Fibroblast of lung (primary cell): ENCODE results near the gene SCN8A. TPM values are rescaled to one million over a fixed set of nuclear protein-coding genes. Genes with fewer than 3 reads are reported as not detected.

Experiments used
- DNase-seq, 2 donors: peaks; one replicate each; pipeline versions ENCODE4 v3.0.0 to v3.0.0-alpha.2; 2010; ENCODE audit warnings: low read depth in 2 of 2
- H2AFZ ChIP-seq: 2 replicates; pipeline ENCODE4 v1.5.1; 2012; ENCODE audit warnings: low read length, control low read depth, inconsistent platforms
- H3K27ac ChIP-seq: 2 replicates; pipeline ENCODE4 v1.5.1; 2011; ENCODE audit warnings: low read length, control low read depth; ENCODE audit not compliant: insufficient read depth
- H3K27me3 ChIP-seq: 2 replicates; pipeline ENCODE4 v1.5.1; 2011; ENCODE audit warnings: mild to moderate bottlenecking, low read length; ENCODE audit not compliant: control insufficient read depth, insufficient read depth
- H3K36me3 ChIP-seq: 2 replicates; pipeline ENCODE4 v1.5.1; 2011; ENCODE audit warnings: low read length; ENCODE audit not compliant: control insufficient read depth, insufficient read depth
- H3K4me1 ChIP-seq: 2 replicates; pipeline ENCODE4 v1.5.1; 2011; ENCODE audit warnings: low read length; ENCODE audit not compliant: control insufficient read depth, insufficient read depth; ENCODE audit errors: extremely low read depth
- H3K4me2 ChIP-seq: 2 replicates; pipeline ENCODE4 v1.5.1; 2011; ENCODE audit warnings: low read length, control low read depth; ENCODE audit not compliant: insufficient read depth; ENCODE audit errors: extremely low read depth
- H3K4me3 ChIP-seq, 4 experiments: fragments of 200-600 bp in 1 of 4; sonication (generic) in 1 of 4; replicated peaks in 1 of 4; 2 replicates each; pipeline ENCODE4 v1.5.1; 2011 to 2016; ENCODE audit warnings: low read length in 4 of 4, low read depth in 3 of 4, mild to moderate bottlenecking in 3 of 4, control low read depth in 2 of 4, inconsistent platforms in 1 of 4, mixed read lengths in 1 of 4; ENCODE audit not compliant: insufficient read depth in 1 of 4; ENCODE audit errors: control extremely low read depth in 1 of 4
- H3K79me2 ChIP-seq: 2 replicates; pipeline ENCODE4 v1.5.1; 2012; ENCODE audit warnings: mild to moderate bottlenecking, low read length, inconsistent platforms; ENCODE audit not compliant: control insufficient read depth, insufficient read depth
- H3K9ac ChIP-seq: 2 replicates; pipeline ENCODE4 v1.5.1; 2011; ENCODE audit warnings: mild to moderate bottlenecking, low read length, control low read depth; ENCODE audit not compliant: insufficient read depth
- H3K9me3 ChIP-seq: 2 replicates; pipeline ENCODE4 v1.5.1; 2012; ENCODE audit warnings: low read depth, low read length; ENCODE audit not compliant: control insufficient read depth, insufficient read depth
- H4K20me1 ChIP-seq: 2 replicates; pipeline ENCODE4 v1.5.1; 2011; ENCODE audit warnings: low read length; ENCODE audit not compliant: control insufficient read depth, insufficient read depth; ENCODE audit errors: extremely low read depth
- EZH2 ChIP-seq: IDR thresholded peaks from 2 replicates; pipeline ENCODE4 v1.5.1; 2012; ENCODE audit warnings: low read length, control low read depth, mild to moderate bottlenecking; ENCODE audit errors: missing control alignments
- polyA plus RNA-seq, 2 donors: library from polyadenylated mRNA; depleted of rRNA in 1 of 2; stranded (reverse) in 1 of 2; unstranded in 1 of 2; fragments of >200 nt; gene quantifications; 2 replicates each; pipeline ENCODE4 v1.2.1, GENCODE V29; 2011 to 2012; ENCODE audit warnings: missing spikeins in 1 of 2
- total RNA-seq: library from RNA; depleted of rRNA; stranded (reverse); fragments of >200 nt; gene quantifications from 2 replicates; pipeline ENCODE4 v1.2.1, GENCODE V29; 2014
- TF ChIP-seq, protein P1 (sequence below), 2 donors: IDR thresholded peaks in 1 of 2; conservative IDR thresholded peaks in 1 of 2; 1 replicate in 1 of 2; 2 replicates in 1 of 2; pipeline ENCODE4 v1.5.1; 2011 to 2012; ENCODE audit warnings: low read length in 2 of 2, control low read depth in 1 of 2, inconsistent platforms in 1 of 2, low read depth in 1 of 2, mild to moderate bottlenecking in 1 of 2

Gene SCN8A
- total and polyA plus RNA-seq, 2 donors (not counting 1 experiment from before 2014, with no cell fraction given): 12.8 to 27.2 TPM

DNA sequence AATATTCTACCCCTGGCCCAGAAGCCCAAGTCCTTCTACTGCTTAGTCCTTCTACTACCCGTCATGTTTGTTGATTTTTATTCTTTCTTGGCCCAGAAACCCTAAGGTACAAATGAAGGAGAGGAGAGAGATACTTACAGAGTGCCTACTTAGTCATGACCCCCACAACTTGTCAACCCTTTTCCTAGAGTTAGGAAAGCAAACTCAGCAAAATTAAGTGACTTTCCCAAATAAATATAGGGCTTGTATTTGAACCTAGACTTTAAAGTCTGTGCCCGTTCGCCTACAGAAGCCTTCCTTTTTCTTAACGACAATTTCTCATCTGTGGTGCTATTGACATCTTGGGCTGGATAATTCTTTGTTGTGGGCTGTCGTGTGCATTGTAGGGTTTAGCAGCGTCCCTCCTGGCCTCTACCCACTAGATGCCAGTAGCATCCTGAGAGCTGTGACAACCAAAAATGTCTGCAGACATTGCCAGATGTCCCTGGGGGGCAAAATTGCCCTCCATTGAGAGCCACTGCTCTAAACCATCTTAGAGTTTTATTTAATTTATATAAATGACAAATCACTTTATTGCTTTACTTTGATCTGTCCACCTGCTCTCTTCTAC, 175.1 kb downstream of the SCN8A start:
- no peak for DNase-seq
- Histone ChIP-seq H3K9ac (no peak overlapping the region), H3K27me3 (no peaks in the 10 kb centered on the region), H3K4me1 (peaks cover 6% of the 10 kb centered on the region), H3K27ac (no peak overlapping the region), H3K79me2 (no peaks in the 10 kb centered on the region), H3K4me2 (no peak overlapping the region), H2AFZ (no peak overlapping the region), H3K36me3 (peaks cover 12% of the 10 kb centered on the region), H4K20me1 (no peaks in the 10 kb centered on the region), H3K4me3 (no peak overlapping the region), H3K9me3 (no peaks in the 10 kb centered on the region)
- TF ChIP-seq EZH2: no peak
- TF ChIP-seq, protein P1, sequence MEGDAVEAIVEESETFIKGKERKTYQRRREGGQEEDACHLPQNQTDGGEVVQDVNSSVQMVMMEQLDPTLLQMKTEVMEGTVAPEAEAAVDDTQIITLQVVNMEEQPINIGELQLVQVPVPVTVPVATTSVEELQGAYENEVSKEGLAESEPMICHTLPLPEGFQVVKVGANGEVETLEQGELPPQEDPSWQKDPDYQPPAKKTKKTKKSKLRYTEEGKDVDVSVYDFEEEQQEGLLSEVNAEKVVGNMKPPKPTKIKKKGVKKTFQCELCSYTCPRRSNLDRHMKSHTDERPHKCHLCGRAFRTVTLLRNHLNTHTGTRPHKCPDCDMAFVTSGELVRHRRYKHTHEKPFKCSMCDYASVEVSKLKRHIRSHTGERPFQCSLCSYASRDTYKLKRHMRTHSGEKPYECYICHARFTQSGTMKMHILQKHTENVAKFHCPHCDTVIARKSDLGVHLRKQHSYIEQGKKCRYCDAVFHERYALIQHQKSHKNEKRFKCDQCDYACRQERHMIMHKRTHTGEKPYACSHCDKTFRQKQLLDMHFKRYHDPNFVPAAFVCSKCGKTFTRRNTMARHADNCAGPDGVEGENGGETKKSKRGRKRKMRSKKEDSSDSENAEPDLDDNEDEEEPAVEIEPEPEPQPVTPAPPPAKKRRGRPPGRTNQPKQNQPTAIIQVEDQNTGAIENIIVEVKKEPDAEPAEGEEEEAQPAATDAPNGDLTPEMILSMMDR (conservative IDR thresholded peaks at IDR 0.05 in 1 of 2, IDR thresholded peaks at IDR 0.05 in 1 of 2; ENCODE audit: low read depth in 1 of 2, low read length in 2 of 2): no peak

DNA sequence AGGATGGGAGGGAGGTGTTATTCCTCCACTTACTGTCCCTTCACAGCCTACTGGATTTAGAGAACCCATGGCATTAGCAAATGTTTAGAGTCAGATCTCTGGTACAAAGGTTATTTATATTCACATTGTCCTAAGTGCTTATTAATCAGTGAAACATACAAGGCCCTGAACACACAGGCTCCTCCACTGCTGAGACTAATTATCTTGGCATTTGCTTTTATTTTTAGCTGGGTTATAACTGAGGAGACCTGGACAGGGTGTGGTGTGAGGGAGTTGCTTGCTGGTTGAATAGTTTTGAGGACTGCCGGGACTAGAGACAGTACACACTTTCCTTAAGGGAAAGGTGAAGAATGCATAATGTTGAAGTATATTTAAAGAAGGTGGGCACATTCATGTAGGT, 180.0 kb downstream of the SCN8A start:
- H3K9me3 ChIP-seq: peaks cover 2% of the 10 kb centered on the region
- H3K4me2 ChIP-seq: no peak overlapping the region
- H2AFZ ChIP-seq: no peak overlapping the region
- H3K9ac ChIP-seq: no peak overlapping the region
- H3K79me2 ChIP-seq: no peaks in the 10 kb centered on the region
- DNase-seq: peak in 1 of 2 donors; percentile 24
- TF ChIP-seq EZH2: no peak
- TF ChIP-seq, protein P1 (conservative IDR thresholded peaks at IDR 0.05 in 1 of 2, IDR thresholded peaks at IDR 0.05 in 1 of 2; ENCODE audit: low read depth in 1 of 2, low read length in 2 of 2): no peak
- peaks cover 13% of the 10 kb centered on the region for H3K36me3 ChIP-seq
- H3K4me3 ChIP-seq: no peak overlapping the region
- H3K27me3 ChIP-seq: no peaks in the 10 kb centered on the region
- H3K4me1 ChIP-seq: peaks cover 9% of the 10 kb centered on the region
- no peaks in the 10 kb centered on the region for H4K20me1 ChIP-seq
- no peak overlapping the region for H3K27ac ChIP-seq

DNA sequence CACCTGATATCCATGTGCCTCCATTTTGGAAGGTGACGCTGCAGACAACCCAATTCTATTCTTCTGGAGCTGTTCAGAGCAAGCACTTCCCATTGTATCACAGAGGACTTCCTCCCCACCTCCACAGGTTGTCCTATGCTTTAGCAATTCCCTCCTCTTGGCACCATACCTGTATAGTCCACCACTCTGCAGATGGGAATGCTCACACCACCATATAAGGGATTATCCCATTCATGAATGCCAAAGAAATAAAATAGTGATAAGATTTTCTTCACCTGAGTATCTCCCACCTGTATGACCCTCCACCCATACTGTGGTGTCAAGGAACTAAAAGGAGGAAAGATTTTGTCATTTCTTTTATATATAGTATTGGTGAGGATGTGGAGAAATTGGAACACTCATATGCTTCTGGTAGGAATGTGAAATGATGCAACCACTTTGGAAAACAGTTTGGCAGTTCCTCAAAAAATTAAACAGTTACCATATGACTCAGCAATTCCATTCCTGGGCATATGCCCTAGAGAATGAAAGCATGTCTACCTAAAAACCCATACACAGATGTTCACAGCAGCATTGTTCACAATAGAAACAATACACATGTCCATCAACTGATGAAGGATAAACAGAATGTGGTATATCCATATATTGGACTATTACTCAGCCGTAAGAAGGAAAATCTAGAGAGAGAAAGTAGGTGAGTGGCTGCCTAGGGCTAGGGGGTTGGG, 182.3 kb downstream of the SCN8A start:
- H4K20me1 ChIP-seq: no peaks in the 10 kb centered on the region
- H3K9me3 ChIP-seq: peaks cover 2% of the 10 kb centered on the region
- no peaks in the 10 kb centered on the region for H3K79me2 ChIP-seq
- no peak overlapping the region for H2AFZ ChIP-seq
- TF ChIP-seq, protein P1 (conservative IDR thresholded peaks at IDR 0.05 in 1 of 2, IDR thresholded peaks at IDR 0.05 in 1 of 2; ENCODE audit: low read depth in 1 of 2, low read length in 2 of 2): no peak
- TF ChIP-seq EZH2: no peak
- no peak overlapping the region for H3K4me2 ChIP-seq
- peaks cover 9% of the 10 kb centered on the region for H3K4me1 ChIP-seq
- H3K9ac ChIP-seq: no peak overlapping the region
- H3K27me3 ChIP-seq: no peaks in the 10 kb centered on the region
- peak; percentile 73 to 81 for DNase-seq
- peaks cover 13% of the 10 kb centered on the region for H3K36me3 ChIP-seq
- no peak overlapping the region for H3K4me3 ChIP-seq
- H3K27ac ChIP-seq: no peak overlapping the region
